K562 (cell line): ENCODE results near the gene HYOU1. TPM values are rescaled to one million over a fixed set of nuclear protein-coding genes. Genes with fewer than 3 reads are reported as not detected.

ENCODE experiments used
- ATF6 ChIP-seq: sonication (generic); formaldehyde crosslinking; IDR thresholded peaks from 2 replicates; pipeline ENCODE4 v1.4.0; 2020; ENCODE audit warnings: mild to moderate bottlenecking, missing genetic modification reagents
- BRF1 ChIP-seq: IDR thresholded peaks from 3 replicates; pipeline ENCODE4 v1.6.1; 2011; ENCODE audit warnings: borderline replicate concordance, mild to moderate bottlenecking; ENCODE audit not compliant: insufficient read length; ENCODE audit errors: extremely low read depth
- DNMT1 ChIP-seq: fragments of 450-650 bp; IDR thresholded peaks from 2 replicates; pipeline ENCODE4 v1.6.1; 2016; ENCODE audit warnings: antibody characterized with exemption, mild to moderate bottlenecking
- DPF2 ChIP-seq: fragments of 450-650 bp; IDR thresholded peaks from 2 replicates; pipeline ENCODE4 v1.6.1; 2016
- EGR1 ChIP-seq: fragments of 450-650 bp; conservative IDR thresholded peaks from 2 replicates; pipeline ENCODE4 v1.6.1; 2017; ENCODE audit warnings: mild to moderate bottlenecking
- HNRNPLL ChIP-seq: fragments of 200-400 bp; formaldehyde crosslinking; IDR thresholded peaks from 2 replicates; pipeline ENCODE4 v1.6.1; 2017; ENCODE audit warnings: low read length, low read depth, mild to moderate bottlenecking; ENCODE audit not compliant: poor library complexity, severe bottlenecking
- KDM1A ChIP-seq, 2 experiments: fragments of 450-650 bp; IDR thresholded peaks; 2 replicates each; pipeline ENCODE4 v1.6.1; 2016; ENCODE audit warnings: mild to moderate bottlenecking in 2 of 2
- KDM4B ChIP-seq, 2 experiments: fragments of 450-650 bp in 1 of 2; sonication (generic) in 1 of 2; IDR thresholded peaks; 2 replicates each; pipeline ENCODE4 v1.6.1; 2016 to 2017; ENCODE audit warnings: borderline replicate concordance in 2 of 2, antibody characterized with exemption in 1 of 2, low read depth in 1 of 2, mild to moderate bottlenecking in 1 of 2
- KLF10 ChIP-seq: fragments of 250-450 bp; sonication (Bioruptor Pico); IDR thresholded peaks from 2 replicates; pipeline ENCODE4 v1.6.1; 2021; ENCODE audit warnings: matching md5 sums
- KLF13 ChIP-seq: fragments of 450-650 bp; IDR thresholded peaks from 2 replicates; pipeline ENCODE4 v1.6.1; 2016; ENCODE audit warnings: missing genetic modification characterization, low read depth, mild to moderate bottlenecking, missing compliant biosample characterization, moderate library complexity, borderline replicate concordance
- LCOR ChIP-seq: sonication (generic); formaldehyde crosslinking; IDR thresholded peaks from 2 replicates; pipeline ENCODE4 v1.8.0; 2022; ENCODE audit warnings: mild to moderate bottlenecking, missing genetic modification reagents
- MAFG ChIP-seq: fragments of 450-650 bp; conservative IDR thresholded peaks from 2 replicates; pipeline ENCODE4 v1.6.1; 2016; ENCODE audit warnings: missing genetic modification characterization, missing compliant biosample characterization
- MEIS2 ChIP-seq: fragments of 450-650 bp; IDR thresholded peaks from 2 replicates; pipeline ENCODE4 v1.6.1; 2014; ENCODE audit warnings: mild to moderate bottlenecking; ENCODE audit not compliant: partially characterized antibody
- MYNN ChIP-seq, 2 experiments: sonication (generic); formaldehyde crosslinking in 1 of 2; IDR thresholded peaks; 2 replicates each; pipeline versions ENCODE4 v1.5.0 to v1.6.1; 2016 to 2020; ENCODE audit warnings: antibody characterized with exemption in 1 of 2, missing genetic modification reagents in 1 of 2
- NR1H2 ChIP-seq: sonication (generic); formaldehyde crosslinking; IDR thresholded peaks from 2 replicates; pipeline ENCODE4 v1.4.0; 2020; ENCODE audit warnings: mild to moderate bottlenecking, missing genetic modification reagents
- PHB2 ChIP-seq: fragments of 450-650 bp; IDR thresholded peaks from 2 replicates; pipeline ENCODE4 v1.6.1; 2017; ENCODE audit warnings: low read depth
- PHTF2 ChIP-seq: fragments of 250-450 bp; sonication (Bioruptor Pico); IDR thresholded peaks from 2 replicates; pipeline ENCODE4 v1.5.0; 2021; ENCODE audit warnings: mild to moderate bottlenecking
- POLR2A ChIP-seq: fragments of 450-650 bp; conservative IDR thresholded peaks from 2 replicates; pipeline ENCODE4 v1.6.1; 2016
- RBM39 ChIP-seq: fragments of 200-400 bp; formaldehyde crosslinking; optimal IDR thresholded peaks from 2 replicates; pipeline ENCODE3; 2018; ENCODE audit warnings: low read depth, low read length
- XRCC5 ChIP-seq: fragments of 200-400 bp; formaldehyde crosslinking; IDR thresholded peaks from 2 replicates; pipeline ENCODE4 v1.6.1; 2017; ENCODE audit warnings: low read depth, mild to moderate bottlenecking, low read length
- ZBTB1 ChIP-seq: sonication (generic); formaldehyde crosslinking; IDR thresholded peaks from 2 replicates; pipeline ENCODE4 v1.8.1; 2023; ENCODE audit warnings: missing genetic modification reagents, low read depth, mild to moderate bottlenecking, borderline replicate concordance
- ZKSCAN8 ChIP-seq: fragments of 200-800 bp; sonication (Bioruptor generic); IDR thresholded peaks from 2 replicates; pipeline ENCODE4 v1.6.1; 2016; ENCODE audit warnings: missing genetic modification characterization, missing compliant biosample characterization
- ZNF165 ChIP-seq: fragments of 250-450 bp; sonication (Bioruptor Pico); IDR thresholded peaks from 2 replicates; pipeline ENCODE4 v1.4.0; 2020; ENCODE audit warnings: borderline replicate concordance
- ZNF561 ChIP-seq: fragments of 450-650 bp; formaldehyde crosslinking; conservative IDR thresholded peaks from 2 replicates; pipeline ENCODE4 v1.4.0; 2020; ENCODE audit warnings: mild to moderate bottlenecking, moderate library complexity
- ZNF785 ChIP-seq: fragments of 250-450 bp; sonication (Bioruptor Pico); IDR thresholded peaks from 2 replicates; pipeline ENCODE4 v1.4.0; 2020; ENCODE audit warnings: mild to moderate bottlenecking
- polyA plus RNA-seq, 8 experiments: library from polyadenylated mRNA; depleted of rRNA in 4 of 8; stranded (reverse) in 5 of 8; unstranded in 3 of 8; fragments of >200 nt; fragmentation: Nextera tagmentation in 2 of 8; fragmentation: Illumina TruSeq in 1 of 8; extraction: Ambion mirVana in 2 of 8; extraction: Trizol in 1 of 8; gene quantifications; 2 replicates each; pipeline versions ENCODE4 v1.2.1 to v1.2.3, GENCODE V29; 2011 to 2014; ENCODE audit warnings: inconsistent platforms in 1 of 8, missing spikeins in 1 of 8
- total RNA-seq, 7 experiments: library from RNA; depleted of rRNA in 6 of 7; stranded (reverse); fragments of >200 nt in 6 of 7; fragmentation: Illumina TruSeq in 2 of 7; extraction: Trizol in 2 of 7; gene quantifications; 2 replicates each; pipeline versions ENCODE4 v1.2.1 to v1.2.3, GENCODE V29; 2011 to 2021; ENCODE audit warnings: low replicate concordance in 1 of 7

The HYOU1 gene
- total and polyA plus RNA-seq, 9 of the 15 experiments (the other 6 are each of a cell fraction or from before 2014, with no cell fraction given): 19.5 to 197 (median 128) TPM

- TF ChIP-seq KDM4B (IDR thresholded peaks at IDR 0.05; ENCODE audit: borderline replicate concordance in 2 of 2, low read depth in 1 of 2) (peak in 1 of 2 experiments; percentile 51; a peak in 1 of 4 replicates), BRF1 (no peak), PHB2 (no peak), ZKSCAN8 (CRISPR knock-in tag) (peak; percentile 48; the same call in 1 of the 2 replicates), DNMT1 (no peak), HNRNPLL (no peak), POLR2A (peak; percentile 92), PHTF2 (CRISPR knock-in tag) (no peak), MAFG (tag) (no peak), ZNF561 (no peak), XRCC5 (no peak), NR1H2 (CRISPR knock-in tag) (no peak), KLF13 (no peak), LCOR (CRISPR knock-in tag) (no peak; the same call in 1 of the 2 replicates), RBM39 (no peak), MEIS2 (no peak), EGR1 (no peak), ZBTB1 (no peak), KDM1A (IDR thresholded peaks at IDR 0.05) (no peak), ZNF165 (CRISPR knock-in tag) (no peak), MYNN (IDR thresholded peaks at IDR 0.05) (no peak), MYNN (CRISPR knock-in tag; IDR thresholded peaks at IDR 0.05) (no peak), ATF6 (no peak; the same call in none of the 2 replicates), DPF2 (no peak), KLF10 (no peak), ZNF785 (CRISPR knock-in tag) (no peak)
- TF ChIP-seq, all 486 proteins: peak for 125
Measured at GRCh38 chr11:119084663-119085436, 27.8 kb upstream of the HYOU1 start, which contains the start of gene HMBS (continued).
